Naive thymus-derived CD4-positive, alpha-beta T cell (primary cell): ENCODE measurements around the gene CTAGE1. TPM values are rescaled to one million over a fixed set of nuclear protein-coding genes. Genes with fewer than 3 reads are reported as not detected.
A peak's percentile ranks its signal among the peaks of the same experiment; 100 is the strongest.
"Not testable (repeated sequence)": the region's sequence is repeated elsewhere in the genome, so short reads cannot be mapped to it uniquely, and the experiment has no call there.

ENCODE experiments used
- ATAC-seq: fragments of 150-1000 bp; cut with Tn5 transposase; 2 replicates; pipeline ENCODE4 v1.10.0; 2021; ENCODE audit warnings: mild to moderate bottlenecking, moderate library complexity
- CTCF ChIA-PET: fragments of 350-600 bp; sonication (Branson Sonifier 250); formaldehyde crosslinking; loops from one replicate; lab custom pipeline; 2021; ENCODE audit warnings: antibody characterized with exemption; lab: Charles Lee
- POLR2A ChIA-PET: fragments of 350-600 bp; sonication (Branson Sonifier 250); formaldehyde crosslinking; loops from one replicate; lab custom pipeline; 2021; ENCODE audit warnings: antibody characterized with exemption, inconsistent platforms; lab: Charles Lee
- DNase-seq, 9 donors: peaks; one replicate each; pipeline versions ENCODE4 v3.0.0 to v3.0.0-alpha.2; 2020 to 2022; ENCODE audit warnings: mixed read lengths in 1 of 9
- H3K27ac ChIP-seq: one replicate; pipeline ENCODE4 v1.7.0; 2013; ENCODE audit warnings: mild to moderate bottlenecking, low read depth, low read length, moderate library complexity
- H3K27me3 ChIP-seq, 2 donors: one replicate each; pipeline ENCODE4 v1.7.0; 2013; ENCODE audit warnings: low read length in 2 of 2, mild to moderate bottlenecking in 2 of 2, moderate library complexity in 2 of 2; ENCODE audit not compliant: control insufficient read depth in 2 of 2, insufficient read depth in 2 of 2
- H3K36me3 ChIP-seq, 3 experiments: 1 replicate in 2 of 3; 2 replicates in 1 of 3; pipeline ENCODE4 v1.7.0; 2013; ENCODE audit warnings: low read length in 3 of 3, mild to moderate bottlenecking in 3 of 3, moderate library complexity in 1 of 3; ENCODE audit not compliant: insufficient read depth in 3 of 3, control insufficient read depth in 2 of 3
- H3K4me1 ChIP-seq, 2 donors: one replicate each; pipeline ENCODE4 v1.7.0; 2013; ENCODE audit warnings: low read length in 2 of 2, mild to moderate bottlenecking in 2 of 2, moderate library complexity in 1 of 2; ENCODE audit not compliant: control insufficient read depth in 2 of 2, insufficient read depth in 2 of 2
- H3K4me3 ChIP-seq: 2 replicates; pipeline ENCODE4 v1.7.0; 2013; ENCODE audit warnings: mild to moderate bottlenecking, low read length
- H3K9me3 ChIP-seq, 3 experiments: 1 replicate in 2 of 3; 2 replicates in 1 of 3; pipeline ENCODE4 v1.7.0; 2013; ENCODE audit warnings: low read length in 3 of 3; ENCODE audit not compliant: control insufficient read depth in 2 of 3
- H3K27ac Mint-ChIP-seq, 9 donors: one replicate each; pipeline ENCODE4 v1.8.0; 2020 to 2022; ENCODE audit warnings: mixed read lengths in 9 of 9, mild to moderate bottlenecking in 8 of 9, moderate library complexity in 5 of 9, inconsistent platforms in 2 of 9
- H3K27me3 Mint-ChIP-seq, 5 donors: one replicate each; pipeline ENCODE4 v1.8.0; 2021 to 2022; ENCODE audit warnings: mixed read lengths in 5 of 5, mild to moderate bottlenecking in 1 of 5
- H3K36me3 Mint-ChIP-seq, 5 donors: one replicate each; pipeline ENCODE4 v1.8.0; 2020 to 2022; ENCODE audit warnings: mixed read lengths in 5 of 5, mild to moderate bottlenecking in 3 of 5, inconsistent platforms in 1 of 5
- H3K4me1 Mint-ChIP-seq, 7 donors: one replicate each; pipeline ENCODE4 v1.8.0; 2020 to 2022; ENCODE audit warnings: mixed read lengths in 7 of 7, mild to moderate bottlenecking in 3 of 7, inconsistent platforms in 1 of 7
- H3K4me3 Mint-ChIP-seq, 10 donors: one replicate each; pipeline ENCODE4 v1.8.0; 2020 to 2022; ENCODE audit warnings: mild to moderate bottlenecking in 10 of 10, mixed read lengths in 10 of 10, moderate library complexity in 6 of 10, inconsistent platforms in 2 of 10
- H3K9me3 Mint-ChIP-seq, 11 donors: one replicate each; pipeline ENCODE4 v1.8.0; 2020 to 2022; ENCODE audit warnings: mixed read lengths in 11 of 11, mild to moderate bottlenecking in 4 of 11, inconsistent platforms in 1 of 11, moderate library complexity in 1 of 11
- intact Hi-C, 2 donors: fragments of 100-400 bp; cut with micrococcal nuclease; formaldehyde crosslinking; loops; one replicate each; pipeline ENCODE4 v1.15.1; 2023
- polyA plus RNA-seq, 2 donors: library from polyadenylated mRNA; unstranded; fragments of 300-500 nt; fragmentation: Illumina TruSeq; gene quantifications; one replicate each; pipeline ENCODE4 v1.2.3, GENCODE V29; 2021
- total RNA-seq, 6 experiments: library from RNA in 5 of 6; stranded (reverse) in 5 of 6; gene quantifications; 1 replicate in 5 of 6; 2 replicates in 1 of 6; pipeline ENCODE4 v1.2.3 and lab custom pipeline; 2021 to 2026

The CTAGE1 gene
- total and polyA plus RNA-seq, 7 experiments from 2014 or later, result not detected

DNA sequence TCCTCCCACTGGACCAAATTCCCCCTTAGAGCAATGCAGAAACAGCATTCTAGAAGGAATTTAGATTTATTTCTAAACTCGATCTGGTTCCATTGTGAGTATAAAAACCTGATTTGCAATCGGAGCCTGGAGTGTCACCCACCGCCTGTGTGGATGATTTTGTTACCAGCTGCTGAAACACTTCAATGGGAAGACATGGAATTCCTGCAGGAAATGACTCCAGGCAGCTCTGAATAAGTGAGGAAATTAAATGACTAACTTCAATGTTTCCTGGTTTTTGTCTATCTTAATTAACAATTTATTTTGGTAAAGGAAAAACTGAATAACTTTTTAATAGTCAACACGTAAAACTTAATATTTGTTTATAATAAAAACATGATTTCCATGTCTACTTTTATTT is 19.3 kb downstream of the CTAGE1 start:
- Mint-ChIP-seq H3K27ac (no peak overlapping the region), H3K36me3 (no peaks in the 10 kb centered on the region), H3K4me1 (peaks cover 0 to 3% (median 0%) of the 10 kb centered on the region in 7 donors), H3K27me3 (peaks cover 0 to 4% (median 0%) of the 10 kb centered on the region in 5 donors), H3K9me3 (peaks cover 0 to 8% (median 0%) of the 10 kb centered on the region in 11 donors), H3K4me3 (no peak overlapping the region)
- no peaks in the 10 kb centered on the region for H3K4me1 ChIP-seq
- H3K4me3 ChIP-seq, result no peak overlapping the region
- H3K36me3 ChIP-seq, result no peaks in the 10 kb centered on the region
- intact Hi-C loops, result no loop called here
- H3K9me3 ChIP-seq, result no peaks in the 10 kb centered on the region
- ATAC-seq (no peak), DNase-seq (no peak)
- H3K27me3 ChIP-seq, result no peaks in the 10 kb centered on the region
- CTCF ChIA-PET, result no interaction called here
- H3K27ac ChIP-seq, result no peak overlapping the region
- POLR2A ChIA-PET, result no interaction called here

DNA sequence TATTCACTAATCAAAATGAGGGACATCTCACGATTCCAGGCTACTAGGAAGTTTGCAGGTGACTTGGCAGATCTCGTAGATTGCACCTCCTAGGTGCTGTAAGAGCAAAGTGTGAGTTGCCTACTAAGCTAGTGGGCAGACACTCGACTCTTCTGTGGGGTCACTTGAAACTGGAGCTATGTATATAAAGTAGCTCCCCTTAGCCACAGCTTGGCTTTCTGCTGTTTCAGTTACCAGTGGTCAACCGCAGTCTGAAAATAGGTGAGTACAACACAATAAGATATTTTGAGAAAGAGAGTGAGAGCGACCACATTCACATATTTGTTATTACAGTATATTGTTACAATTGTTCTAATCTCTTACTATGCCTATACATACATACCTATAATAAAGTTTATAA is 23.3 kb downstream of the CTAGE1 start:
- ATAC-seq, result no peak
- Histone ChIP-seq H3K27ac (no peak overlapping the region), H3K9me3 (no peaks in the 10 kb centered on the region), H3K36me3 (no peaks in the 10 kb centered on the region), H3K4me3 (no peak overlapping the region), H3K4me1 (peaks cover 0 to 16% of the 10 kb centered on the region in 2 donors), H3K27me3 (no peaks in the 10 kb centered on the region)
- Mint-ChIP-seq H3K27ac (no peak overlapping the region), H3K9me3 (peaks cover 0 to 3% (median 0%) of the 10 kb centered on the region in 11 donors), H3K4me3 (no peak overlapping the region), H3K4me1 (peaks cover 0 to 1% (median 0%) of the 10 kb centered on the region in 7 donors), H3K27me3 (peaks cover 0 to 3% (median 0%) of the 10 kb centered on the region in 5 donors), H3K36me3 (no peaks in the 10 kb centered on the region)
- no peak for DNase-seq
- ChIA-PET POLR2A (no interaction called here), CTCF (no interaction called here)
- intact Hi-C loops, result no loop called here

DNA sequence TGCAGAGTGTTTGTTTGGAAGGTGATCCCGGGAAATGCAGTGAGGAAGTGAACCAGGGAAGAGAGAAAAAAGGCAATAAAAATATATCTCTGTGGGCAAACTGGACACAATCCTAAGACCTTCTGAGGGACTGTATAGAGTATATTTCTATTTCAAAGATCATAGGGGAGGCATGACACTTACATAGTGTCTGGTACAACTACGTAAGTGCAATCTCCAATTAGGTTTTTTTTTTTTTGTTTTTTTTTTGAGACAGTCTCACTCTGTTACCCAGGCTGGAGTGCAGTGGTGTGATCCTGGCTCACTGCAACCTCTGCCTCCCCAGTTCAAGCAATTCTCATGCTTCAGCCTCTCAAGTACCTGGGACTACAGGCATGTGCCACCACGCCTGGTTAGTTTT is 24.6 kb downstream of the CTAGE1 start:
- peaks cover 0 to 16% of the 10 kb centered on the region in 2 donors for H3K4me1 ChIP-seq
- H3K9me3 Mint-ChIP-seq, DNase-seq, H3K36me3 ChIP-seq, H3K27me3 ChIP-seq, H3K27ac ChIP-seq, POLR2A ChIA-PET, H3K27ac Mint-ChIP-seq, H3K4me3 Mint-ChIP-seq, intact Hi-C loops, H3K36me3 Mint-ChIP-seq, H3K9me3 ChIP-seq, CTCF ChIA-PET, H3K4me1 Mint-ChIP-seq, H3K4me3 ChIP-seq, H3K27me3 Mint-ChIP-seq: not testable (repeated sequence)
- peak; percentile 44 for ATAC-seq

DNA sequence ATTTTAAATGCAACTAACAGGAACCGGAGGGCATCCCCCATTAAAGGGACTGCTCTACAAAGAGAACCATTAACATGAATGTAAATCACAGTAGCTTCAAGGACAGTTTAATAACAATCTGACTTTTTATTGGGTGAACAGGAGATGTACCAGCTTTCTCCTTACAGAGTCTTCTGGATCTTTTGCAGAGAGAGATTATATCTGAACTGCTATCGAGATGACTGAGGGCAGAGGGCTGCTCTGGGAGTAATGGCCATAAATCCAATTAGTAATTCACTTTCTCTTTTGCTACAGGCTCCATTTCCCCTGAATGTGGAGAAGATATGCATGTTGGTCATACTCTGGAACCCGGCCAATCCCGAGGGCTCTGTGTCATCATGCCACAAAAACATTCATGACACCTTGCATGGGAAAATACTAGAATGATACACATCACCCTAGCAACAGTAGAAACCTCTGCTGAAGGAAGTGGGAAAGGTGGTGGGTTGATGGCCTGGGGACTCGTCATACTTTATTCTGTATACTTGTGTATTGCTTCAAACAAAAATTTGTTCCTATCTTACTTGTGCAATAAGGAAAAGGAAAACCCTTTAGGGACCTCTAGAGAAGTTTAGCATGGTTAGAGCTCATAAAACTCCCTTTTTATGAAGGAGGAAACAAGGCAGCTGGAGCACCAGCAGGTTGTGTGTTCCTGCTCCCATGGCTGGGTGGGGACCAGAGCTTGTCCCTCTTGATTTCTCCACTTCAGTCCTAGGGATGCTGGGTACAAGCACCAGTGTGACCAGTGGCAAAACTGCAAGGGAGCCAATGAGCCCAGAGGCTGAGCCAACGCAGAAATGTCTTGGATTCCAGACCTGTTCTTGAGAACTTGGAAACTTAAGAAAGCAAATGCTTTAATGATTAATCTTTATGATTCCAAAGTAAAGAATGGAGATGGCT is 26.0 kb downstream of the CTAGE1 start:
- Mint-ChIP-seq H3K36me3 (peaks cover 0 to 3% (median 0%) of the 10 kb centered on the region in 5 donors), H3K4me1 (no peaks in the 10 kb centered on the region), H3K27me3 (peaks cover 0 to 5% (median 0%) of the 10 kb centered on the region in 5 donors), H3K27ac (no peak overlapping the region), H3K9me3 (peaks cover 0 to 9% (median 4%) of the 10 kb centered on the region in 11 donors), H3K4me3 (no peak overlapping the region)
- H3K9me3 ChIP-seq, result no peaks in the 10 kb centered on the region
- no peaks in the 10 kb centered on the region for H3K36me3 ChIP-seq
- ATAC-seq (peak; percentile 65), DNase-seq (no peak)
- H3K27me3 ChIP-seq, result no peaks in the 10 kb centered on the region
- H3K27ac ChIP-seq, result no peak overlapping the region
- ChIA-PET CTCF (no interaction called here), POLR2A (no interaction called here)
- no peak overlapping the region for H3K4me3 ChIP-seq
- intact Hi-C loops, result no loop called here
- peaks cover 0 to 16% of the 10 kb centered on the region in 2 donors for H3K4me1 ChIP-seq

DNA sequence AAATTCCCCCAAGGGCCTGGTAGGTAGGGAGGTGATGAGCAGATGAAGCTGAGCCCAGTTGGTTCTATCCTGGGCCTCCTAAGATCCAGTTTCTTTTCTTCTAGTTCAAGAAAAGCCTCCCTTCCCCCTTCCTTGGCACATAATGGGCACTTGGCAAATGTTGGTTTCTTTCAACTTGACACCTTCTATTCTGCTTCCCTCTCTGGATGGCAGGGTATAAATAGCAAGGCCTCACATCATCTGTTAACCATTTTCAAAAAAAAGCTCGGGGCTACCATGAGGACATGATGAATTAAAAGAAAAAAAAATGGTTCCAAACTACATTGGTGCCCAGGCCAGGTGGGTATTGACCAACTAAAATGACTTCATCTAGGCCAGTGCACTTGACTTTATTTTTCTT is 29.9 kb downstream of the CTAGE1 start:
- Histone ChIP-seq H3K9me3 (no peaks in the 10 kb centered on the region), H3K4me1 (peaks cover 0 to 22% of the 10 kb centered on the region in 2 donors), H3K27me3 (no peaks in the 10 kb centered on the region), H3K4me3 (no peak overlapping the region), H3K36me3 (no peaks in the 10 kb centered on the region), H3K27ac (no peak overlapping the region)
- CTCF ChIA-PET, result no interaction called here
- DNase-seq (no peak), ATAC-seq (no peak)
- H3K27me3 Mint-ChIP-seq, result peaks cover 0 to 5% (median 0%) of the 10 kb centered on the region in 5 donors
- H3K27ac Mint-ChIP-seq, result peak overlapping the region in 1 of 9 donors; percentile 16
- H3K36me3 Mint-ChIP-seq, result peaks cover 0 to 3% (median 0%) of the 10 kb centered on the region in 5 donors
- peaks cover 0 to 9% (median 3%) of the 10 kb centered on the region in 11 donors for H3K9me3 Mint-ChIP-seq
- H3K4me3 Mint-ChIP-seq, result no peak overlapping the region
- POLR2A ChIA-PET, result no interaction called here
- intact Hi-C loops, result no loop called here
- H3K4me1 Mint-ChIP-seq, result no peaks in the 10 kb centered on the region

DNA sequence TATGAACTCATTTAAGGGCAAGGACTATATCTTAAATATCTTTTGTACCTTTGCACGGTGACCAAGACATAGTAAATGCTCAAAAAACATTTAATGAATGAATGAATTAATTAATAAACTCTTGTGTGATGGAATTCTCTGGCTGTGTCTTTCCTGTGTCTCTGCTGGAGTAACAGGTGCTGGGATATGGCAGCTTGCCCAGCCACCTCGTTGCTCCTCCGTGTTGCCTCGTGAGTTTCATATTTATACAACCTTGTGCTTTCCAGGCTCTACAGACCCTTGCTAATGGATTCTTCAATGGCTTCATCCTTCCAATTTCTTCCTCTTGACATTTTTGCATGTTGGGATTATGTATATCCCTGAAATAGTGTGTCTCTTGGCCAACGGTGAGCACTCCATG is 30.4 kb downstream of the CTAGE1 start:
- no peak for ATAC-seq
- CTCF ChIA-PET, result no interaction called here

More for the DNA sequence above, 30.4 kb downstream of the CTAGE1 start:
- Mint-ChIP-seq H3K9me3 (peaks cover 0 to 9% (median 3%) of the 10 kb centered on the region in 11 donors), H3K27me3 (peaks cover 0 to 5% (median 0%) of the 10 kb centered on the region in 5 donors), H3K4me1 (no peaks in the 10 kb centered on the region), H3K36me3 (peaks cover 0 to 3% (median 0%) of the 10 kb centered on the region in 5 donors), H3K4me3 (no peak overlapping the region), H3K27ac (peak overlapping the region in 1 of 9 donors; percentile 16)
- no peak for DNase-seq
- POLR2A ChIA-PET, result no interaction called here
- intact Hi-C loops, result no loop called here
- Histone ChIP-seq H3K4me3 (no peak overlapping the region), H3K4me1 (peaks cover 0 to 20% of the 10 kb centered on the region in 2 donors), H3K27ac (no peak overlapping the region), H3K27me3 (no peaks in the 10 kb centered on the region), H3K36me3 (no peaks in the 10 kb centered on the region), H3K9me3 (no peaks in the 10 kb centered on the region)
